ENCODE results near the gene MFNG.

- TF ChIP-seq CTCF (conservative IDR thresholded peaks at IDR 0.05 in 1 of 2, IDR thresholded peaks at IDR 0.05 in 1 of 2; ENCODE audit: low read depth in 1 of 2, low read length in 2 of 2) (no peak), EZH2 (IDR thresholded peaks at IDR 0.05; ENCODE audit: low read length, missing control alignments) (no peak)
Measured at GRCh38 chr22:37516456-37516855, 30.3 kb upstream of the MFNG start.
